Caco-2 (cell line): ENCODE measurements around the gene CRIP1. TPM values are rescaled to one million over a fixed set of nuclear protein-coding genes. Genes with fewer than 3 reads are reported as not detected.

Source experiments
- BruUV-seq: library from RNA; stranded (reverse); fragments of 400-500 nt; replicated peaks from 2 replicates; lab custom pipeline; 2021; lab: Mats Ljungman, UMichigan
- CTCF ChIA-PET: fragments of 300-600 bp; sonication (Branson Sonifier 250); formaldehyde crosslinking; loops from one replicate; lab custom pipeline; 2022; ENCODE audit warnings: antibody characterized with exemption; lab: Charles Lee
- POLR2A ChIA-PET: fragments of 300-600 bp; sonication (Branson Sonifier 250); formaldehyde crosslinking; loops from one replicate; lab custom pipeline; 2022; ENCODE audit warnings: antibody characterized with exemption; lab: Charles Lee
- DNase-seq, 2 experiments: peaks; one replicate each; pipeline versions ENCODE4 v3.0.0 to v3.0.0-alpha.2; 2020 to 2022
- H3K27me3 ChIP-seq: replicated peaks from 2 replicates; pipeline ENCODE4 v1.6.0; 2011; ENCODE audit warnings: low read length; ENCODE audit not compliant: control insufficient read depth, insufficient read depth
- H3K36me3 ChIP-seq: 2 replicates; pipeline ENCODE4 v1.5.1; 2011; ENCODE audit warnings: low read length; ENCODE audit not compliant: control insufficient read depth, insufficient read depth
- H3K4me1 ChIP-seq: fragments of 250-450 bp; sonication (Bioruptor Pico); 2 replicates; pipeline ENCODE4 v1.5.1; 2020; ENCODE audit warnings: mild to moderate bottlenecking
- H3K4me3 ChIP-seq: 2 replicates; pipeline ENCODE4 v1.5.1; 2011; ENCODE audit warnings: low read depth, mild to moderate bottlenecking, control low read depth, low read length
- H3K9me3 ChIP-seq: fragments of 250-450 bp; sonication (Bioruptor Pico); 2 replicates; pipeline ENCODE4 v1.5.1; 2020; ENCODE audit warnings: mild to moderate bottlenecking, moderate library complexity
- H3K27ac Mint-ChIP-seq: one replicate; pipeline ENCODE4 v1.8.0; 2022; ENCODE audit warnings: mixed read lengths; ENCODE audit not compliant: unreplicated experiment
- H3K27me3 Mint-ChIP-seq: one replicate; pipeline ENCODE4 v1.8.0; 2022; ENCODE audit warnings: mixed read lengths; ENCODE audit not compliant: insufficient read depth, unreplicated experiment
- H3K36me3 Mint-ChIP-seq: one replicate; pipeline ENCODE4 v1.8.0; 2022; ENCODE audit warnings: mild to moderate bottlenecking, mixed read lengths; ENCODE audit not compliant: insufficient read depth, unreplicated experiment
- H3K4me1 Mint-ChIP-seq: one replicate; pipeline ENCODE4 v1.8.0; 2022; ENCODE audit warnings: low read depth, mixed read lengths; ENCODE audit not compliant: unreplicated experiment
- H3K4me3 Mint-ChIP-seq: one replicate; pipeline ENCODE4 v1.8.0; 2022; ENCODE audit warnings: mild to moderate bottlenecking, moderate library complexity, mixed read lengths; ENCODE audit not compliant: unreplicated experiment
- H3K9me3 Mint-ChIP-seq: one replicate; pipeline ENCODE4 v1.8.0; 2022; ENCODE audit warnings: mixed read lengths; ENCODE audit not compliant: unreplicated experiment
- intact Hi-C: fragments of 100-400 bp; cut with micrococcal nuclease; formaldehyde crosslinking; loops from one replicate; pipeline ENCODE4 v1.10.0; 2022; ENCODE audit not compliant: unreplicated experiment
- total RNA-seq: library from RNA; stranded (reverse); gene quantifications from 2 replicates; pipeline ENCODE4 v1.2.3, GENCODE V29; 2022
- TF ChIP-seq, protein P1 (sequence below), 2 experiments: fragments of 200-600 bp in 1 of 2; IDR thresholded peaks; 1 replicate in 1 of 2; 2 replicates in 1 of 2; pipeline versions ENCODE4 v1.5.1 to v1.8.0; 2011 to 2022; ENCODE audit warnings: antibody characterized with exemption in 1 of 2, control low read depth in 1 of 2, inconsistent platforms in 1 of 2, low read depth in 1 of 2, low read length in 1 of 2, mild to moderate bottlenecking in 1 of 2, moderate library complexity in 1 of 2; ENCODE audit not compliant: insufficient read depth in 1 of 2, severe bottlenecking in 1 of 2, unreplicated experiment in 1 of 2

CRIP1 gene
- total RNA-seq, 1 experiment from 2014 or later = 75.1 TPM

- intact Hi-C loops = no loop called here
- H3K36me3 ChIP-seq = no peaks in the 10 kb centered on the region
- H3K9me3 ChIP-seq = no peaks in the 10 kb centered on the region
- H3K36me3 Mint-ChIP-seq = peaks cover 23% of the 10 kb centered on the region
- CTCF ChIA-PET = no interaction called here
- no peak for DNase-seq
- H3K9me3 Mint-ChIP-seq = no peaks in the 10 kb centered on the region
- no peaks in the 10 kb centered on the region for H3K4me1 Mint-ChIP-seq
- BruUV-seq = no TSS peak
- H3K27me3 ChIP-seq = no peaks in the 10 kb centered on the region
- H3K27ac Mint-ChIP-seq = no peak overlapping the region
- no peaks in the 10 kb centered on the region for H3K4me1 ChIP-seq
- TF ChIP-seq, protein P1, sequence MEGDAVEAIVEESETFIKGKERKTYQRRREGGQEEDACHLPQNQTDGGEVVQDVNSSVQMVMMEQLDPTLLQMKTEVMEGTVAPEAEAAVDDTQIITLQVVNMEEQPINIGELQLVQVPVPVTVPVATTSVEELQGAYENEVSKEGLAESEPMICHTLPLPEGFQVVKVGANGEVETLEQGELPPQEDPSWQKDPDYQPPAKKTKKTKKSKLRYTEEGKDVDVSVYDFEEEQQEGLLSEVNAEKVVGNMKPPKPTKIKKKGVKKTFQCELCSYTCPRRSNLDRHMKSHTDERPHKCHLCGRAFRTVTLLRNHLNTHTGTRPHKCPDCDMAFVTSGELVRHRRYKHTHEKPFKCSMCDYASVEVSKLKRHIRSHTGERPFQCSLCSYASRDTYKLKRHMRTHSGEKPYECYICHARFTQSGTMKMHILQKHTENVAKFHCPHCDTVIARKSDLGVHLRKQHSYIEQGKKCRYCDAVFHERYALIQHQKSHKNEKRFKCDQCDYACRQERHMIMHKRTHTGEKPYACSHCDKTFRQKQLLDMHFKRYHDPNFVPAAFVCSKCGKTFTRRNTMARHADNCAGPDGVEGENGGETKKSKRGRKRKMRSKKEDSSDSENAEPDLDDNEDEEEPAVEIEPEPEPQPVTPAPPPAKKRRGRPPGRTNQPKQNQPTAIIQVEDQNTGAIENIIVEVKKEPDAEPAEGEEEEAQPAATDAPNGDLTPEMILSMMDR (IDR thresholded peaks at IDR 0.05; ENCODE audit: insufficient read depth in 1 of 2, low read depth in 1 of 2, low read length in 1 of 2, severe bottlenecking in 1 of 2, unreplicated experiment in 1 of 2) = no peak
- no peaks in the 10 kb centered on the region for H3K27me3 Mint-ChIP-seq
- H3K4me3 ChIP-seq = no peak overlapping the region
- no peak overlapping the region for H3K4me3 Mint-ChIP-seq
- POLR2A ChIA-PET = interaction anchor here (0.5 kb wide), 1 partner anchor 29 kb away, joined by 5 read pairs; no protein-coding TSS in a partner anchor
Observed at GRCh38 chr14:105442834-105443233, 43.9 kb upstream of the CRIP1 start.

GRCh38 chr14:105444859-105445258 lies 41.8 kb upstream of the CRIP1 start:
- intact Hi-C loops = no loop called here
- H3K27me3 ChIP-seq = no peaks in the 10 kb centered on the region
- Mint-ChIP-seq H3K27ac (no peak overlapping the region), H3K4me1 (no peaks in the 10 kb centered on the region), H3K9me3 (no peaks in the 10 kb centered on the region), H3K27me3 (no peaks in the 10 kb centered on the region), H3K36me3 (peaks cover 28% of the 10 kb centered on the region), H3K4me3 (no peak overlapping the region)
- TF ChIP-seq, protein P1 (IDR thresholded peaks at IDR 0.05; ENCODE audit: insufficient read depth in 1 of 2, low read depth in 1 of 2, low read length in 1 of 2, severe bottlenecking in 1 of 2, unreplicated experiment in 1 of 2) = no peak
- H3K4me1 ChIP-seq = no peaks in the 10 kb centered on the region
- no peaks in the 10 kb centered on the region for H3K9me3 ChIP-seq
- BruUV-seq = no TSS peak
- ChIA-PET POLR2A (no interaction called here), CTCF (no interaction called here)
- no peak for DNase-seq
- no peaks in the 10 kb centered on the region; the same call in 1 of the 2 replicates for H3K36me3 ChIP-seq
- H3K4me3 ChIP-seq = no peak overlapping the region

DNA sequence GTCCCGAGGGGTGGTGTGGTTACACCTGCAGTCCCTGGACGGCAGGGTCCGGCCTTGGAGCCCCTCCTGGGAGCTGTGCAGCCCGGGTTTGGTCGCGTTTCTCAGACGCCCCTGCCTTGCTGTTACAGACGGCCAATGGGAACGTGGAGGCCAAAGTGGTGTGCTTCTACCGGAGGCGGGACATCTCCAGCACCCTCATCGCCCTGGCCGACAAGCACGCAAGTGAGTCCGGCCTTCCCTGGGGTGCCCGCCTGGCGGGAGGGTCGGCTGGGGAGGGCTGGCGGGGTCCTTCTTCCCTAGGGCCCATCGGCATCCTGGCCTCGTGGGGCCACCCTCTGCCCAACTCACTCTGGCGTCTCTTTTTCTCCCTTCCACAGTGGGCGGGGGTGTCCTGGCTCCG lies 41.4 kb upstream of the CRIP1 start:
- POLR2A ChIA-PET = no interaction called here
- intact Hi-C loops = no loop called here

More for the DNA sequence above, 41.4 kb upstream of the CRIP1 start:
- Mint-ChIP-seq H3K4me3 (no peak overlapping the region), H3K9me3 (no peaks in the 10 kb centered on the region), H3K36me3 (peaks cover 26% of the 10 kb centered on the region), H3K27me3 (no peaks in the 10 kb centered on the region), H3K27ac (no peak overlapping the region), H3K4me1 (no peaks in the 10 kb centered on the region)
- Histone ChIP-seq H3K4me3 (no peak overlapping the region), H3K9me3 (no peaks in the 10 kb centered on the region), H3K27me3 (no peaks in the 10 kb centered on the region), H3K4me1 (no peaks in the 10 kb centered on the region), H3K36me3 (no peaks in the 10 kb centered on the region; the same call in none of the 2 replicates)
- BruUV-seq = no TSS peak
- TF ChIP-seq, protein P1 (IDR thresholded peaks at IDR 0.05; ENCODE audit: insufficient read depth in 1 of 2, low read depth in 1 of 2, low read length in 1 of 2, severe bottlenecking in 1 of 2, unreplicated experiment in 1 of 2) = no peak
- no peak for DNase-seq
- CTCF ChIA-PET = no interaction called here
